Activated effector memory CD4-positive, alpha-beta T cell treated with anti-CD3 and anti-CD28 coated beads, Interleukin-2, amount 50 U/mL, for 16 hours (primary cell): ENCODE measurements around the gene SEMA3D.

Experiments used
- DNase-seq: peaks from one replicate; pipeline ENCODE4 v3.0.0-alpha.2; 2020

The SEMA3D gene

DNA sequence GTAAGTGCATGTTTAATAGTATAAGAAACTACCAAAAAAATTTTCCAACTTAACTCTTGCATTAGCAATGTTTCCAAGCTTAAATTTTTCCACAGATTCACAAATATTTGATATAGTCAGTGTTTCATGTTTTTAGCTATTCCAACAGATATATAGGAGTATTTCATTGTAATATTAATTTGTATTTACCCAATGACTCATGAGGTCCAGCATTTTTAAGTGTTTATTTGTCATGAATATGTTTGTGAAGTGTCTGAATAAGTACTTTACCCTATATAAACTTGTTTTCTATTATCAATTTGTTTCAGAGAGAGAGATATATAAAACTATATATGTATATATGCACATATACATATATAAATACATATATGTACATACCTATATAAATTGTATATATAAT lies 71.0 kb downstream of the SEMA3D start:
- DNase-seq: no peak

DNA sequence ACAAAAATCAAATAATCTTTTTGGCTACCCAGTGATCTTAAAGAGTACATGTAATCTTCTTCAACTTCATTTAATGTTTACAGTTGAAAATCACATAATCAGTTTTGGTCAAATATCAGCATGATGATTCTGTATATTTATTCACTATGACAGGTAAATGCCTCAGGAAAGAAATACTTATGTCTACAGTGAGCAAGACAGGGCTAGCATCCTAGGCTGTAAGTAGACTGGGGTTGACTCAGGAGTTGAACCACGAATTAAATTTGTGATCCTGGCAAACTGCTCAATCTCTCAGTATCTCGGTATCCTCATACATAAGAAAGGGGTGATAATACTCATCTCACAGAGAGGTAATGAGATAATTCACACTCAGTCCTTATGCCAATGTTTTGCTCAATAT lies 71.8 kb downstream of the SEMA3D start:
- no peak for DNase-seq

- DNase-seq: no peak
These were observed 72.5 kb downstream of the SEMA3D start for GRCh38 chr7:85114342-85114741.

DNA sequence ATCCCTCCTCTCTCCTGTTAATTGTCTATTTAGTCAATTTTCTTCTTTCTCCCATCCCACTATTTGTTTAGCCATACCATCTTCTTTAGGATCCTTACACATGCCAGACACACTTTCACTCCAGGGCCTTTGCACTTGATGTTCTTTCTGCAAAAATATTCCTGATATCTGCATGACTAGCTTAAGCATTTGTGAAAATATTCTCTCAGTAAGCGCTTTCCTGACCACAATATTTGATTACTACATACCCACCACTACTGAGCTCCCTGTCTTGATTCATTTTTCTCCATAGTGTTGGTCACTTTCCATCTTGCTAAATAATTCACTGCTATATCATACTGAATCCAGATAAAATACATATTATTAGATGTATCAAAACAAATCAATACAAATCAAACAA lies 75.1 kb downstream of the SEMA3D start:
- no peak for DNase-seq

GRCh38 chr7:85106719-85107118 lies 80.1 kb downstream of the SEMA3D start:
- no peak for DNase-seq

- DNase-seq: no peak
These were observed 82.2 kb downstream of the SEMA3D start for GRCh38 chr7:85104432-85105205.

GRCh38 chr7:85103962-85104361 lies 82.9 kb downstream of the SEMA3D start:
- DNase-seq: no peak

DNA sequence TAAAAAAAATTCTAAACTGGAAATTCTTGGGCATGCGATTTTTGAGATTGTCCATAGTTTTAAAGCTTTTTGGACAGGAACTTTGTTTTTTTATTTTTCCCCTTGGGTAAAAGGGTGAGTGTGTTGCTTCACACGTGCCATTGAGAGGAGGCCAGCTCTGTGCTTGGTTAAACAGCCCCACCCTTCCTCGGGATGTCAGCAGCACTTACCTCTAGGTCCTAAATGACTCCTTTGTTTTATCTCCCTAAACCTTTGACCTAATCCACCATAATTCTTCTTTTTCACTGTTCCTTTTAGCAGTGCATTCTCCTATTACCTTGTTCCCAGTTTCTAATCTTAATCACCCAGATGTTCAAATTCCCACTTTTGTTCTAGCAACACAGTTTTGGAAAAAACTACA lies 83.5 kb downstream of the SEMA3D start:
- no peak for DNase-seq

DNA sequence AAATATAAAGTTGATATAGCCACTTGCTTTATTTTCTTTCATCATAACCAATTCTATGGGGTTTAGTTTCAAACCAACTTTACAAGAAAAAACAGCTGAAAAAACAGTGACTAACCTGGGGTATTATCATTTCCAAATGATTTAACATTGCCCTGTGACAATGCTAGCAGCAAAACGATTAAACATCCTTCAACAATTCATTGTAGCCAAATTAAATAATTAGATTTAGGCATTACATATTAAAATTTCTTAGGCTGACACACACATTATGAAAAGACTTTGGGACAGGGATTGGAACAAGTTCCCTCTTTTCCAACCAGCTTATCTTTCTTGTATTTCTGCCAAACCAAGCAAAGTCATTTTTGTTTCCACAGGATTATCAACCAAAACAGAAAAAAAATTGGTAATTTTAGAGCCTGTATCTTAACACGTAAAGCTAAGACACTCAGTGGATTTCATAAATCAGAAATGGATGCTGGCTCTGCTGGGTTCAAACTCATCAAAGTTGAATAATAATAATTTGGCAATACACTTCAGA lies 84.0 kb downstream of the SEMA3D start:
- DNase-seq: no peak

- DNase-seq: no peak
These were observed 85.5 kb downstream of the SEMA3D start for GRCh38 chr7:85101347-85101746.

GRCh38 chr7:85097844-85098243 lies 89.0 kb downstream of the SEMA3D start:
- DNase-seq: no peak

- no peak for DNase-seq
These were observed 91.0 kb downstream of the SEMA3D start for GRCh38 chr7:85095806-85096205.

GRCh38 chr7:85095366-85095765 lies 91.5 kb downstream of the SEMA3D start:
- no peak for DNase-seq

- no peak for DNase-seq
These were observed 92.7 kb downstream of the SEMA3D start for GRCh38 chr7:85094046-85094725.

GRCh38 chr7:85091565-85091928 lies 95.3 kb downstream of the SEMA3D start:
- no peak for DNase-seq

DNA sequence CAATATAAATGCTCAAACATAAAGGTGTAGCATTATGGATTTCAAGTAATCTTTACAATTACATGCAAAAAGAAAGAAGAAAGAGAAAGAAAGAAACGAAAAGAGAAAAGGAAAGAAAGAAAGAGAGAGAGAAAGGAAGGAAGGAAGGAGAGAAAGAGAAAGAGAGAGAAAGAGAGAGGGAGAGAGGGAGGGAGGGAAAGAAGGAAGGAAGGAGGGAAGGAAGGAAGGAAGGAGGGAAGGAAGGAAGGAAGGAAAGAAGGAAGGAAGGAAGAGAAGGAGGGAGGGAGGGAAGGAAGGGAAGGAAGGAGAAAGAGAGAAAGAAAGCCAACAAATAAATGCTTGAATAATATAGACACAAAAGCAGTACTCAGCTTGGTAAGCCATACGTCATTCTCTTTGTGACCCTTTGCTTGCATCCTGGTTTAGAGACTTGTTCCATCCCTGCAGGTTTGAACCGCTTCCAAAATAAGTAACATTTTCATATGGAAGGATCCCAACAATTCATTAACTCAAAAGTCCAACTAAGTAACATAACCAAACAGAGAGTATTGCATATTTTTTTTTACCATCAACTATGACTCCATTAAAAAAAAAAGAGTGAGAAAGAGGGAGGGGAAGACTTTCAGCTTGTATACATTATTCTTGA lies 95.8 kb downstream of the SEMA3D start:
- DNase-seq: no peak

DNA sequence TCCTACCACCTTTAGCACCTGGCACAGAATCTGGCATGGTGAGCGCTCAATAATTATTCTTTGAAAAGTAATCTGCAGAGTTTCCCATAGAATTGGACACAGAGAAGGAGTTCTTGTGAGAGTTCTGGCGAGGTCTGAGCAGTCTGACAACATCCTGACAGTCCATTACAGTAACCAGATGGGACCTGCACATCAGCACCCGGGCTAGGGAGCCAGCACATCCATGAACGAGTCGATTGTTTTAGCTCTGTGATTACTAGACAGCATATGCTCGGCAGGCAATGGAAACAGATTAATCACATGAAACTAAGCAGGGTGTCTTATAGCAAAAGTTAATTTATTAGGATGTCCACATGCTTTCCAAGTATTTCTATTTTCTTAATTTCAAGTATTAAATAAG lies 96.7 kb downstream of the SEMA3D start:
- DNase-seq: no peak

GRCh38 chr7:85081846-85082245 lies 105.0 kb downstream of the SEMA3D start:
- no peak for DNase-seq

- no peak for DNase-seq
These were observed 105.5 kb downstream of the SEMA3D start for GRCh38 chr7:85081392-85081791.

- no peak for DNase-seq
These were observed 107.4 kb downstream of the SEMA3D start for GRCh38 chr7:85079434-85079833.

DNA sequence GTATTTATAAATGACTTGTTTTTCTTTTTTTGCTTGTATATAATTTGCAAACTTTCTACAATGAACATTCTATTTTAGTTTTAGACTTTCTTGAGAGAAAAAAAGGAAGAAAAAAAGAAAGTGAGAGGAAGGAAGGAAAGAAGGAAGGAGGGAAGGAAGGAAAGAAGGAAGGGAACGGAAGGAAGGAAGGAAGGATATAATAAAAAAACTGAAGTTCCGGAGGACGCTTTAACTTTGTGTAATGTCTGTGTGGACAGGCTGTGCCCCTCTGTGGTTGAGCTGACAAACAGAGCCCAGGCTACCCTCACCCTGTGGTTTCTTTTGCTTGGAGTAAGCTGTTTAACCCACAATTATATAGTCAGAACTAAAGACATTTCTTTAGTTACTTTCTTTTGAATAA lies 108.7 kb downstream of the SEMA3D start:
- no peak for DNase-seq

DNA sequence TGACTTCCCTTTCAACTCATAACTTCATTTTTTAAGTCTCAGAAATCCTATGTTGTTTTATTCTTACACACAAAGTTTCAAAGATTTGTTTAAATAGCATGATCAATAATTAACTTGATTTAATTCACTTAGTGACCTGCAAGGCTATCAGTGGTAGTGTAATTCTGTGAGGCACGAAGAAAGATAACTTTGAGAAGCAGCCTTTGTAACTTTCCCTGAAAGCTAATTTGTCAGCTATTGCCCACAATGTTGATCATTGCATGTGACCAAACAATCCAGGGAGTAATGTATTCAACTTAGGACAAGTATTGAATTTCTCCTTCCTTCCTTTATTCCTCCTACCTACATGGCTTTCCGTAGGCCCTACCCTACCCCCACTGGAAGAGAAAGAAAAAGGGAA lies 111.0 kb downstream of the SEMA3D start:
- no peak for DNase-seq

GRCh38 chr7:85074992-85075391 lies 111.9 kb downstream of the SEMA3D start:
- no peak for DNase-seq

- DNase-seq: no peak
These were observed 112.8 kb downstream of the SEMA3D start for GRCh38 chr7:85074016-85074415.
